SU-DHL-6 (cell line): ENCODE data around the gene SFTA2.
"Not testable (repeated sequence)": the region's sequence is repeated elsewhere in the genome, so short reads cannot be mapped to it uniquely, and the experiment has no call there.

ENCODE experiments used
- CTCF ChIP-seq: fragments of 200-600 bp; sonication (generic); IDR thresholded peaks from one replicate; pipeline ENCODE4 v1.5.1; 2017; ENCODE audit warnings: antibody characterized with exemption, mild to moderate bottlenecking, low read length, moderate library complexity; ENCODE audit not compliant: insufficient read depth, poor library complexity, severe bottlenecking
- EZH2phosphoT487 ChIP-seq: fragments of 200-600 bp; sonication (generic), shearing (Covaris generic); conservative IDR thresholded peaks from 2 replicates; pipeline ENCODE4 v1.6.1; 2018; ENCODE audit warnings: mild to moderate bottlenecking, antibody characterized with exemption, low read length, moderate library complexity, mixed read lengths

- not testable (repeated sequence) for TF ChIP-seq CTCF, EZH2phosphoT487
Observed at GRCh38 chr6:30907290-30907757, 24.6 kb downstream of the SFTA2 start.
